Fibroblast of pulmonary artery (primary cell): ENCODE results near the gene TAGLN2.
A peak's percentile ranks its signal among the peaks of the same experiment; 100 is the strongest.

Experiments
- DNase-seq: peaks from one replicate; pipeline ENCODE4 v3.0.0-alpha.2; 2010; ENCODE audit warnings: low read depth
- H3K4me3 ChIP-seq: replicated peaks from 2 replicates; pipeline ENCODE4 v1.5.1; 2011; ENCODE audit warnings: low read depth, mild to moderate bottlenecking, control low read depth, low read length, moderate library complexity
- CTCF ChIP-seq: IDR thresholded peaks from 2 replicates; pipeline ENCODE4 v1.5.1; 2011; ENCODE audit warnings: mild to moderate bottlenecking, control low read depth, low read length, inconsistent platforms; ENCODE audit errors: missing control alignments

The TAGLN2 gene

GRCh38 chr1:159927211-159927848 is 2.0 kb upstream of the TAGLN2 start:
- no peak overlapping the region for H3K4me3 ChIP-seq
- no peak for TF ChIP-seq CTCF
- no peak for DNase-seq

- H3K4me3 ChIP-seq, result peak overlapping the region; percentile 100
- no peak for TF ChIP-seq CTCF
- DNase-seq, result no peak
Measured at GRCh38 chr1:159925719-159926078, 392 bp upstream of the TAGLN2 start.

- H3K4me3 ChIP-seq, result peak overlapping the region; percentile 100
- peak; percentile 90 for DNase-seq
- TF ChIP-seq CTCF, result no peak
Measured at GRCh38 chr1:159924025-159924790, 1.1 kb downstream of the TAGLN2 start.

GRCh38 chr1:159923203-159924024 is 1.9 kb downstream of the TAGLN2 start:
- peak; percentile 93 for DNase-seq
- no peak for TF ChIP-seq CTCF
- peak overlapping the region; percentile 100 for H3K4me3 ChIP-seq

GRCh38 chr1:159922511-159923202 is 2.6 kb downstream of the TAGLN2 start:
- DNase-seq, result peak; percentile 57
- no peak for TF ChIP-seq CTCF

GRCh38 chr1:159921700-159922504 is 3.4 kb downstream of the TAGLN2 start:
- DNase-seq, result peak; percentile 42
- no peak for TF ChIP-seq CTCF
- peak overlapping the region; percentile 100 for H3K4me3 ChIP-seq

More at GRCh38 chr1:159922511-159923202, 2.6 kb downstream of the TAGLN2 start:
- peak overlapping the region; percentile 100 for H3K4me3 ChIP-seq
